Tibial nerve (tissue), 3 donors: ENCODE measurements around the gene EXOSC9.

Source experiments
- CTCF ChIP-seq, 5 experiments: fragments of 200-600 bp in 3 of 5; fragments of 450-650 bp in 2 of 5; sonication (generic) in 3 of 5; IDR thresholded peaks; one replicate each; pipeline ENCODE4 v1.5.1; 2016 to 2019; ENCODE audit warnings: antibody characterized with exemption in 5 of 5, mild to moderate bottlenecking in 3 of 5, moderate library complexity in 2 of 5
- POLR2A ChIP-seq, 2 donors: fragments of 450-650 bp; IDR thresholded peaks; one replicate each; pipeline ENCODE4 v1.6.1; 2017; ENCODE audit warnings: antibody characterized with exemption in 2 of 2, mild to moderate bottlenecking in 2 of 2, moderate library complexity in 2 of 2

- TF ChIP-seq CTCF (IDR thresholded peaks at IDR 0.05) (no peak), POLR2A (IDR thresholded peaks at IDR 0.05) (no peak)
These were observed 4.8 kb upstream of the EXOSC9 start for GRCh38 chr4:121796283-121796682.
